Hepatocyte (in vitro differentiated cells): ENCODE results near the gene MIOX.

Experiments used
- CTCF ChIP-seq: fragments of 200-600 bp; sonication (generic); IDR thresholded peaks from 2 replicates; pipeline ENCODE4 v1.5.1; 2016; ENCODE audit warnings: antibody characterized with exemption, mild to moderate bottlenecking; ENCODE audit not compliant: poor library complexity
- EZH2 ChIP-seq: fragments of 200-600 bp; sonication (generic); IDR thresholded peaks from 2 replicates; pipeline ENCODE4 v1.6.1; 2016; ENCODE audit warnings: antibody characterized with exemption, mild to moderate bottlenecking, borderline replicate concordance
- EZH2phosphoT487 ChIP-seq: fragments of 200-600 bp; sonication (generic); IDR thresholded peaks from one replicate; pipeline ENCODE4 v1.6.1; 2018; ENCODE audit warnings: antibody characterized with exemption, mild to moderate bottlenecking, low read depth, moderate library complexity; ENCODE audit not compliant: unreplicated experiment, severe bottlenecking

- TF ChIP-seq EZH2 (no peak), CTCF (no peak), EZH2phosphoT487 (no peak)
Measured at GRCh38 chr22:50446708-50447575, 39.7 kb upstream of the MIOX start.
